Endothelial cell of umbilical vein (primary cell): Measurements from ENCODE around the gene TUBA1C. TPM values are rescaled to one million over a fixed set of nuclear protein-coding genes. Genes with fewer than 3 reads are reported as not detected.

Experiments
- BruUV-seq: library from RNA; stranded (reverse); fragments of 400-500 nt; replicated peaks from 2 replicates; lab custom pipeline; 2021; lab: Mats Ljungman, UMichigan
- CTCF ChIA-PET: fragments of 300-600, 350-600 bp; sonication (Branson Sonifier 250); formaldehyde crosslinking; loops from one replicate; lab custom pipeline; 2021; ENCODE audit warnings: antibody characterized with exemption, inconsistent platforms; lab: Charles Lee
- POLR2A ChIA-PET: fragments of 300-600, 350-600 bp; sonication (Branson Sonifier 250); formaldehyde crosslinking; loops from one replicate; lab custom pipeline; 2021; ENCODE audit warnings: antibody characterized with exemption, inconsistent platforms; lab: Charles Lee
- DNase-seq: peaks from one replicate; pipeline ENCODE4 v3.0.0-alpha.2; 2011; ENCODE audit warnings: low read depth, low spot score
- FAIRE-seq: peaks from 2 replicates; lab custom pipeline; 2011; peaks lifted over from hg19 to GRCh38; lab: Jason Lieb, UNC
- H2AFZ ChIP-seq: 2 replicates; pipeline ENCODE4 v1.6.0; 2012; ENCODE audit warnings: low read depth, low read length, control low read depth, inconsistent platforms
- H3K27ac ChIP-seq: 2 replicates; pipeline ENCODE4 v1.5.1; 2011; ENCODE audit warnings: low read depth, mild to moderate bottlenecking, control low read depth, low read length, moderate library complexity; ENCODE audit not compliant: insufficient read depth
- H3K27me3 ChIP-seq, 2 experiments: 2 replicates each; pipeline versions ENCODE4 v1.6.0 to v1.6.1; 2011; ENCODE audit warnings: low read length in 2 of 2, mixed read lengths in 1 of 2; ENCODE audit not compliant: control insufficient read depth in 2 of 2, insufficient read depth in 2 of 2
- H3K36me3 ChIP-seq, 2 experiments: 2 replicates in 1 of 2; 3 replicates in 1 of 2; pipeline ENCODE4 v1.5.1; 2011; ENCODE audit warnings: low read length in 2 of 2, mild to moderate bottlenecking in 1 of 2, moderate library complexity in 1 of 2; ENCODE audit not compliant: control insufficient read depth in 2 of 2, insufficient read depth in 2 of 2; ENCODE audit errors: extremely low read depth in 1 of 2
- H3K4me1 ChIP-seq: 3 replicates; pipeline ENCODE4 v1.5.1; 2011; ENCODE audit warnings: mild to moderate bottlenecking, low read length; ENCODE audit not compliant: control insufficient read depth, insufficient read depth; ENCODE audit errors: extremely low read depth
- H3K4me2 ChIP-seq: 2 replicates; pipeline ENCODE4 v1.6.1; 2011; ENCODE audit warnings: low read length, control low read depth, mixed read lengths; ENCODE audit not compliant: insufficient read depth
- H3K4me3 ChIP-seq, 3 experiments: fragments of 200-600 bp in 1 of 3; sonication (generic), shearing (Covaris generic) in 1 of 3; replicated peaks in 1 of 3; 2 replicates each; pipeline ENCODE4 v1.5.1; 2011 to 2016; ENCODE audit warnings: control low read depth in 3 of 3, low read length in 3 of 3, mild to moderate bottlenecking in 2 of 3, inconsistent platforms in 1 of 3, low read depth in 1 of 3, moderate library complexity in 1 of 3; ENCODE audit not compliant: insufficient read depth in 1 of 3
- H3K79me2 ChIP-seq: 2 replicates; pipeline ENCODE4 v1.6.0; 2012; ENCODE audit warnings: low read length, inconsistent platforms; ENCODE audit not compliant: control insufficient read depth, insufficient read depth
- H3K9ac ChIP-seq: replicated peaks from 2 replicates; pipeline ENCODE3; 2011; ENCODE audit warnings: low read length, control low read depth; ENCODE audit not compliant: insufficient read depth; ENCODE audit errors: extremely low read depth
- H3K9me1 ChIP-seq: replicated peaks from 3 replicates; pipeline ENCODE4 v1.6.0; 2011; ENCODE audit warnings: mild to moderate bottlenecking, low read length; ENCODE audit not compliant: control insufficient read depth, insufficient read depth; ENCODE audit errors: extremely low read depth
- H3K9me3 ChIP-seq: replicated peaks from 2 replicates; pipeline ENCODE4 v1.5.1; 2012; ENCODE audit warnings: low read length, inconsistent platforms; ENCODE audit not compliant: control insufficient read depth, insufficient read depth
- H4K20me1 ChIP-seq: replicated peaks from 2 replicates; pipeline ENCODE3; 2011; ENCODE audit warnings: mild to moderate bottlenecking, low read length; ENCODE audit not compliant: control insufficient read depth, insufficient read depth; ENCODE audit errors: extremely low read depth
- CTCF ChIP-seq, 2 donors: IDR thresholded peaks; 1 replicate in 1 of 2; 2 replicates in 1 of 2; pipeline ENCODE4 v1.5.1; 2011; ENCODE audit warnings: low read length in 2 of 2, mild to moderate bottlenecking in 2 of 2, moderate library complexity in 2 of 2, control low read depth in 1 of 2, inconsistent platforms in 1 of 2, low read depth in 1 of 2; ENCODE audit not compliant: insufficient read depth in 1 of 2; ENCODE audit errors: extremely low read depth in 1 of 2
- EZH2 ChIP-seq: IDR thresholded peaks from 2 replicates; pipeline ENCODE4 v1.6.1; 2012; ENCODE audit warnings: borderline replicate concordance, low read depth, mild to moderate bottlenecking, moderate library complexity, low read length, inconsistent platforms; ENCODE audit not compliant: severe bottlenecking
- FOS ChIP-seq: IDR thresholded peaks from 2 replicates; pipeline ENCODE4 v1.6.1; 2011; ENCODE audit warnings: mild to moderate bottlenecking, low read length, moderate library complexity, borderline replicate concordance; ENCODE audit not compliant: insufficient read depth
- GATA2 ChIP-seq: IDR thresholded peaks from 2 replicates; pipeline ENCODE4 v1.7.0; 2011; ENCODE audit warnings: low read depth, mild to moderate bottlenecking, moderate library complexity, mixed read lengths, low read length; ENCODE audit not compliant: insufficient read length, insufficient read depth
- JUN ChIP-seq: IDR thresholded peaks from 2 replicates; pipeline ENCODE4 v1.6.1; 2011; ENCODE audit warnings: borderline replicate concordance, low read depth; ENCODE audit not compliant: insufficient read length, insufficient read depth
- MAX ChIP-seq: IDR thresholded peaks from 2 replicates; pipeline ENCODE4 v1.6.1; 2011; ENCODE audit not compliant: insufficient read depth, insufficient read length
- MYC ChIP-seq: IDR thresholded peaks from one replicate; pipeline ENCODE4 v1.6.1; 2011; ENCODE audit warnings: mild to moderate bottlenecking, low read depth, low read length
- POLR2A ChIP-seq: IDR thresholded peaks from 2 replicates; pipeline ENCODE4 v1.6.1; 2012; ENCODE audit warnings: low read depth, mild to moderate bottlenecking, control low read depth, low read length
- POLR2AphosphoS5 ChIP-seq: IDR thresholded peaks from 2 replicates; pipeline ENCODE4 v1.6.1; 2012; ENCODE audit warnings: low read depth, mild to moderate bottlenecking, control low read depth, low read length, moderate library complexity; ENCODE audit not compliant: insufficient read depth
- dilution Hi-C: fragments of 300-500 bp; cut with MboI; formaldehyde crosslinking; loops from one replicate; pipeline ENCODE4 v1.15.0; 2019; ENCODE audit warnings: low sequenced_read_pairs; ENCODE audit not compliant: extremely low pct_ligation_motif_present
- intact Hi-C: fragments of 100-400 bp; cut with micrococcal nuclease; formaldehyde crosslinking; loops from one replicate; pipeline ENCODE4 v1.10.0; 2022
- polyA plus RNA-seq, 4 experiments: library from polyadenylated mRNA; depleted of rRNA in 3 of 4; stranded (reverse) in 3 of 4; unstranded in 1 of 4; fragments of >200 nt; gene quantifications; 2 replicates each; pipeline versions ENCODE4 v1.2.1 to v1.2.3, GENCODE V29; 2011 to 2012; ENCODE audit warnings: missing spikeins in 1 of 4
- total RNA-seq: library from RNA; stranded (reverse); gene quantifications from 2 replicates; pipeline ENCODE4 v1.2.3, GENCODE V29; 2021

TUBA1C gene
- total and polyA plus RNA-seq, 2 donors (not counting 3 experiments of a cell fraction or from before 2014, with no cell fraction given), result 515 to 2,063 TPM

DNA sequence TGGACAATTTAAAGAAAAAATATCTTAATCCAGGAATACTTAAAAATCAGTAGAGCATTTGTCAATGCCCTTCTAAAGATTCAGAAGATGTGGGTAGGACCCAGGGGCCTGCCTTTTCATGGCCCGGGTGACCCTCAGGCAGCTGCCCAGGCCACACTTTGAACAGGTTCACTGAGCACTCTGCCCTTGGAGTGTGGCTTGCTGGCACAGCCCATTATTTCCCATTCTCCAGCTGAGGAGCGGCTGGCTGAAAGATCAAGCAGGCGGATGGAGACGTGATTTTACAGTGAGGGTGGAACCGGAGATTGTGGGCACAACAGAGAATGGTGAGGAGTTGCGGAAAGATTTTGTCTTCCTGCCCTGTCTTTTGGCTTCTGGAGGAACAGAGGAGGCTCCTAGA lies 23.0 kb downstream of the TUBA1C start:
- intact Hi-C loops, result loop anchor here (1.0 to 10.0 kb wide), 5 partner anchors 49 to 293 kb away; partner anchors contain the start of gene C1QL4
- Histone ChIP-seq H3K27me3 (peaks cover 4 to 9% of the 10 kb centered on the region in 2 experiments), H3K27ac (no peak overlapping the region), H3K4me2 (no peak overlapping the region), H4K20me1 (no peaks in the 10 kb centered on the region), H2AFZ (no peak overlapping the region), H3K4me3 (no peak overlapping the region), H3K9me1 (no peaks in the 10 kb centered on the region), H3K36me3 (no peaks in the 10 kb centered on the region), H3K79me2 (no peaks in the 10 kb centered on the region), H3K9ac (no peak overlapping the region), H3K9me3 (no peaks in the 10 kb centered on the region), H3K4me1 (no peaks in the 10 kb centered on the region)
- dilution Hi-C loops, result no loop called here
- no peak for DNase-seq
- TF ChIP-seq POLR2AphosphoS5 (no peak), JUN (no peak), POLR2A (no peak), FOS (no peak), MAX (no peak), CTCF (IDR thresholded peaks at IDR 0.05; ENCODE audit: extremely low read depth in 1 of 2, insufficient read depth in 1 of 2, low read depth in 1 of 2, low read length in 2 of 2) (no peak), GATA2 (no peak), MYC (no peak), EZH2 (no peak)
- no peak for FAIRE-seq
- CTCF ChIA-PET, result interaction anchor here (1.0 to 12.9 kb wide), 21 partner anchors 7 to 292 kb away, joined by 3 to 173 read pairs (median 8); partner anchors contain the start of genes C1QL4, DNAJC22, PRPH and TROAP
- no TSS peak for BruUV-seq
- POLR2A ChIA-PET, result no interaction called here
